Measurements from ENCODE around the gene ACTR10.

The ACTR10 gene

DNA sequence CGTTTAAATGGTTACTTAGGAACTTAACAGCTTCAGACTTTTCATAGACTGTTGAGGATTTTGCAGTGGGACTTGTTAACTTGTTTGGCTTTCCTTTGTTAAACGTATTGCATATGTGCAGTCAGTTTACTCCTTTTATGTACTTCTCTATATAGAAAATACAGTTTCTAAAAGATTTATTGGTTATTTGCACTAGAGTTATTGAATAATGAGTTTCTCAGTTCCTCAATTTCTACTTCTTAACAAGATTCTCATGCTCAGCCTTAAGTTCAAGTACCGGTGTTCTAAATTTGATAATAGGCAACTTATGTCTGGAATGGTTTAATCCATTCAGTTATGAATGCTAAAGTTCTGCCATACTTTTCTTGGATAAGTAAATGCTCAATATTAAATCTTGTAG lies 45.6 kb downstream of the ACTR10 start:
- TF ChIP-seq NFIC (IDR thresholded peaks at IDR 0.05) (no peak), EP300 (IDR thresholded peaks at IDR 0.05; ENCODE audit: borderline replicate concordance) (no peak), RAD21 (IDR thresholded peaks at IDR 0.05; ENCODE audit: low read depth) (no peak), CEBPB (IDR thresholded peaks at IDR 0.05) (no peak), YY1 (IDR thresholded peaks at IDR 0.05; ENCODE audit: low read depth) (no peak), TAF1 (IDR thresholded peaks at IDR 0.05; ENCODE audit: low read depth) (no peak)
- TF ChIP-seq, protein P1, sequence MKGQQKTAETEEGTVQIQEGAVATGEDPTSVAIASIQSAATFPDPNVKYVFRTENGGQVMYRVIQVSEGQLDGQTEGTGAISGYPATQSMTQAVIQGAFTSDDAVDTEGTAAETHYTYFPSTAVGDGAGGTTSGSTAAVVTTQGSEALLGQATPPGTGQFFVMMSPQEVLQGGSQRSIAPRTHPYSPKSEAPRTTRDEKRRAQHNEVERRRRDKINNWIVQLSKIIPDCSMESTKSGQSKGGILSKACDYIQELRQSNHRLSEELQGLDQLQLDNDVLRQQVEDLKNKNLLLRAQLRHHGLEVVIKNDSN (IDR thresholded peaks at IDR 0.05) = no peak
- TF ChIP-seq, protein P2, sequence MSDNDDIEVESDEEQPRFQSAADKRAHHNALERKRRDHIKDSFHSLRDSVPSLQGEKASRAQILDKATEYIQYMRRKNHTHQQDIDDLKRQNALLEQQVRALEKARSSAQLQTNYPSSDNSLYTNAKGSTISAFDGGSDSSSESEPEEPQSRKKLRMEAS (IDR thresholded peaks at IDR 0.05) = no peak

DNA sequence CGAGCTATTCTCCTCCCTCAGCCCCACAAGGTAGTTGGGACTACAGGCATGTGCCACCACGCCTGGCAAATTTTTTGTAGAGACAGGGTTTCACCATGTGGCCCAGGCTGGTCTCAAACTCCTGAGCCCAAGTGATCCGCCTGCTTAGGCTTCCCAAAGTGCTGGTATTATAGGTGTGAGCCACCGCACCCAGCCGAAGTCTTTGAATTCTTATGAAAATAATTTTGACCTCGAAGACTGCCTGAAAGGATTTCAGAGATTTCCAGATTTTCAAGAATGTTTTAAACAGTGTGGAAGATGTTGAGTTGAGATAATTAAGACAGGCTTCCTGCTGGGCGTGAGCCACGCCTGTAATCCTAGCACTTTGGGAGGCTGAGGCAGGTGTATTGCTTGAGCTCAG lies 49.7 kb downstream of the ACTR10 start:
- TF ChIP-seq, protein P3, sequence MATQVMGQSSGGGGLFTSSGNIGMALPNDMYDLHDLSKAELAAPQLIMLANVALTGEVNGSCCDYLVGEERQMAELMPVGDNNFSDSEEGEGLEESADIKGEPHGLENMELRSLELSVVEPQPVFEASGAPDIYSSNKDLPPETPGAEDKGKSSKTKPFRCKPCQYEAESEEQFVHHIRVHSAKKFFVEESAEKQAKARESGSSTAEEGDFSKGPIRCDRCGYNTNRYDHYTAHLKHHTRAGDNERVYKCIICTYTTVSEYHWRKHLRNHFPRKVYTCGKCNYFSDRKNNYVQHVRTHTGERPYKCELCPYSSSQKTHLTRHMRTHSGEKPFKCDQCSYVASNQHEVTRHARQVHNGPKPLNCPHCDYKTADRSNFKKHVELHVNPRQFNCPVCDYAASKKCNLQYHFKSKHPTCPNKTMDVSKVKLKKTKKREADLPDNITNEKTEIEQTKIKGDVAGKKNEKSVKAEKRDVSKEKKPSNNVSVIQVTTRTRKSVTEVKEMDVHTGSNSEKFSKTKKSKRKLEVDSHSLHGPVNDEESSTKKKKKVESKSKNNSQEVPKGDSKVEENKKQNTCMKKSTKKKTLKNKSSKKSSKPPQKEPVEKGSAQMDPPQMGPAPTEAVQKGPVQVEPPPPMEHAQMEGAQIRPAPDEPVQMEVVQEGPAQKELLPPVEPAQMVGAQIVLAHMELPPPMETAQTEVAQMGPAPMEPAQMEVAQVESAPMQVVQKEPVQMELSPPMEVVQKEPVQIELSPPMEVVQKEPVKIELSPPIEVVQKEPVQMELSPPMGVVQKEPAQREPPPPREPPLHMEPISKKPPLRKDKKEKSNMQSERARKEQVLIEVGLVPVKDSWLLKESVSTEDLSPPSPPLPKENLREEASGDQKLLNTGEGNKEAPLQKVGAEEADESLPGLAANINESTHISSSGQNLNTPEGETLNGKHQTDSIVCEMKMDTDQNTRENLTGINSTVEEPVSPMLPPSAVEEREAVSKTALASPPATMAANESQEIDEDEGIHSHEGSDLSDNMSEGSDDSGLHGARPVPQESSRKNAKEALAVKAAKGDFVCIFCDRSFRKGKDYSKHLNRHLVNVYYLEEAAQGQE (IDR thresholded peaks at IDR 0.05; ENCODE audit: low read depth) = no peak
- TF ChIP-seq NFIC (IDR thresholded peaks at IDR 0.05) (no peak), TEAD4 (IDR thresholded peaks at IDR 0.05) (no peak), TAF1 (IDR thresholded peaks at IDR 0.05; ENCODE audit: low read depth) (no peak), EP300 (IDR thresholded peaks at IDR 0.05; ENCODE audit: borderline replicate concordance) (no peak), TCF12 (IDR thresholded peaks at IDR 0.05; ENCODE audit: low read depth) (no peak), CREB1 (IDR thresholded peaks at IDR 0.05; ENCODE audit: low read depth) (no peak), YY1 (IDR thresholded peaks at IDR 0.05; ENCODE audit: low read depth) (no peak)
- TF ChIP-seq, protein P1 (IDR thresholded peaks at IDR 0.05) = no peak

DNA sequence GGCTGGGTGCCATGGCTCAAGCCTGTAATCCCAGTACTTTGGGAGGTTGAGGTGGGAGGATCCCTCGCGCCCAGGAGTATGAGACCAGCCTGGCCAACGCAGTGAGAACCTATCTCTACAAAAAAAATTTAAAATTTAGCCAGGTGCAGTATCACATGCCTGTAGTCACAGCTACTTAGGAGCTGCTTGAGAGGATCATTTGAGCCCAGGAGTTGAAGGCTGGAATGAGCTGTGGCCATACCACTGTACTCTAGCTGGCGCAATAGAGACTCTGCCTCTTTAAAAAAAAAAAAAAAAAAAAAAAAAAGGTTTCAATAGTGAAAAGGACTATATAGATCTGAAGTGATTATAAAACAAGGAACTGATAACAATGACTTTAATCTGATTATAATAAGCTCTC lies 58.2 kb downstream of the ACTR10 start:
- TF ChIP-seq ZBTB7A (IDR thresholded peaks at IDR 0.05; ENCODE audit: low read depth) (no peak), FOXM1 (IDR thresholded peaks at IDR 0.05; ENCODE audit: borderline replicate concordance, low read depth) (no peak), TAF1 (IDR thresholded peaks at IDR 0.05; ENCODE audit: low read depth) (no peak), TEAD4 (IDR thresholded peaks at IDR 0.05) (no peak), CEBPB (IDR thresholded peaks at IDR 0.05) (no peak)
- TF ChIP-seq, protein P1 (IDR thresholded peaks at IDR 0.05) = no peak

DNA sequence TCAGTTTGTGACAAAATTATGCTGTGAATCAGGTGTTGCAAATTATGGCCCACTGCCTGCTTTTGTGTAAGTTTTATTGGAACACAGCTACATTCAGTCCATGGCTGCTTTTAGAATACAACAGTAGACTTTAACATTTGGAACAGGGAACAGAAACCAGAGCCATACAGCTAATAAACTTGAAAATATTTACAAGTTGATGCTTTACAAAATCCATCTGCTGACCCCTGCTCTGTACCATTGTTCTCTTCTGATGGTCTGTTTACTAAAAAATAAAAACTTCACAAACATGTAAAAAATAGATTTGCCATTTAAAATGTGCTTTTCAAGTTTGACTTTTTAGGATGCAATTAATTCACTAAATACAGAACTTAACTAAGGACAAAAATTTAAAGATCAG lies 65.5 kb downstream of the ACTR10 start:
- no peak for TF ChIP-seq EP300 (IDR thresholded peaks at IDR 0.05; ENCODE audit: borderline replicate concordance)
- no peak for TF ChIP-seq TAF1 (IDR thresholded peaks at IDR 0.05; ENCODE audit: low read depth)
- TF ChIP-seq TEAD4 (IDR thresholded peaks at IDR 0.05) = no peak
- TF ChIP-seq CREB1 (IDR thresholded peaks at IDR 0.05; ENCODE audit: low read depth) = no peak
- TF ChIP-seq ZBTB7A (IDR thresholded peaks at IDR 0.05; ENCODE audit: low read depth) = no peak
- no peak for TF ChIP-seq YY1 (IDR thresholded peaks at IDR 0.05; ENCODE audit: low read depth)
- TF ChIP-seq, protein P2 (IDR thresholded peaks at IDR 0.05) = no peak

DNA sequence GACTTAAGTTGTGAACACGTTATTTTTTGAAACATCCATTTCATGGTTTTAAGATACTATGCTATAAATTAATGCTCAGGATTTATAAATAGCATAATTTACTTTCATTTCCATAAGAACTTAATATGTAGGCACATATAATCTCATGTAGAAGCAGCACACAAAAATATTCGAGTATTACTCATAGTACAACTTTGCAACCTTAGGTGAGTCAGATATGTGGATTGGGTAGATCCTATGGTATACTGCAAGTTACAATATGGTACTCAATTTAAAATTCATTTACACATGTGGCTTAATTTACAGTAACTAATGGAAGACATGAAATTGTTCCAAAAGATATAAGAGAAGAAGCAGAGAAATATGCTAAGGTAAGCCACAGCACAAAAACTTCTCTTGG lies 70.7 kb downstream of the ACTR10 start:
- TF ChIP-seq TEAD4 (IDR thresholded peaks at IDR 0.05) (no peak), CREB1 (IDR thresholded peaks at IDR 0.05; ENCODE audit: low read depth) (no peak), EP300 (IDR thresholded peaks at IDR 0.05; ENCODE audit: borderline replicate concordance) (no peak), YY1 (IDR thresholded peaks at IDR 0.05; ENCODE audit: low read depth) (no peak), CEBPB (IDR thresholded peaks at IDR 0.05) (no peak), ZBTB7A (IDR thresholded peaks at IDR 0.05; ENCODE audit: low read depth) (no peak), FOXM1 (IDR thresholded peaks at IDR 0.05; ENCODE audit: borderline replicate concordance, low read depth) (no peak), EGR1 (IDR thresholded peaks at IDR 0.05) (no peak), TAF1 (IDR thresholded peaks at IDR 0.05; ENCODE audit: low read depth) (no peak), NFIC (IDR thresholded peaks at IDR 0.05) (no peak)
- TF ChIP-seq, protein P2 (IDR thresholded peaks at IDR 0.05) = no peak
- TF ChIP-seq, protein P1 (IDR thresholded peaks at IDR 0.05) = no peak
- TF ChIP-seq, protein P3 (IDR thresholded peaks at IDR 0.05; ENCODE audit: low read depth) = no peak

Data from Ishikawa (cell line).